Activated T-helper 1 cell treated with anti-CD3 and anti-CD28 coated beads, Interleukin-12 subunit alpha, Interleukin-12 subunit beta, Interleukin-2, Interleukin-4 antibody, amounts not matched to agents 30 ng/mL and 10 ng/mL and 1 ng/mL, durations not matched to agents 14 hours and 24 hours and 36 hours (primary cell): ENCODE measurements around the gene PANK2. TPM values are rescaled to one million over a fixed set of nuclear protein-coding genes. Genes with fewer than 3 reads are reported as not detected.
"Not testable (repeated sequence)": the region's sequence is repeated elsewhere in the genome, so short reads cannot be mapped to it uniquely, and the experiment has no call there.

Experiments
- DNase-seq: peaks from one replicate; pipeline ENCODE4 v3.0.0; 2021; ENCODE audit warnings: low spot score
- H3K27ac Mint-ChIP-seq: one replicate; pipeline ENCODE4 v1.8.0; 2021; ENCODE audit warnings: mild to moderate bottlenecking, mixed read lengths
- H3K27me3 Mint-ChIP-seq: one replicate; pipeline ENCODE4 v1.8.0; 2022; ENCODE audit warnings: mild to moderate bottlenecking, moderate library complexity, mixed read lengths; ENCODE audit not compliant: insufficient read depth
- H3K36me3 Mint-ChIP-seq: one replicate; pipeline ENCODE4 v1.8.0; 2021; ENCODE audit warnings: low read depth, mixed read lengths
- H3K4me1 Mint-ChIP-seq: one replicate; pipeline ENCODE4 v1.8.0; 2021; ENCODE audit warnings: low read depth, mixed read lengths
- H3K4me3 Mint-ChIP-seq: one replicate; pipeline ENCODE4 v1.8.0; 2021; ENCODE audit warnings: mild to moderate bottlenecking, moderate library complexity, mixed read lengths
- H3K9me3 Mint-ChIP-seq: one replicate; pipeline ENCODE4 v1.8.0; 2021; ENCODE audit warnings: mixed read lengths
- intact Hi-C: fragments of 100-400 bp; cut with micrococcal nuclease; formaldehyde crosslinking; loops from one replicate; pipeline ENCODE4 v1.15.1; 2024
- total RNA-seq: library from RNA; stranded (reverse); gene quantifications from 2 replicates; pipeline ENCODE4 v1.2.3, GENCODE V29; 2022

The PANK2 gene
- total RNA-seq, 1 donor from 2014 or later = 54.6 TPM

DNA sequence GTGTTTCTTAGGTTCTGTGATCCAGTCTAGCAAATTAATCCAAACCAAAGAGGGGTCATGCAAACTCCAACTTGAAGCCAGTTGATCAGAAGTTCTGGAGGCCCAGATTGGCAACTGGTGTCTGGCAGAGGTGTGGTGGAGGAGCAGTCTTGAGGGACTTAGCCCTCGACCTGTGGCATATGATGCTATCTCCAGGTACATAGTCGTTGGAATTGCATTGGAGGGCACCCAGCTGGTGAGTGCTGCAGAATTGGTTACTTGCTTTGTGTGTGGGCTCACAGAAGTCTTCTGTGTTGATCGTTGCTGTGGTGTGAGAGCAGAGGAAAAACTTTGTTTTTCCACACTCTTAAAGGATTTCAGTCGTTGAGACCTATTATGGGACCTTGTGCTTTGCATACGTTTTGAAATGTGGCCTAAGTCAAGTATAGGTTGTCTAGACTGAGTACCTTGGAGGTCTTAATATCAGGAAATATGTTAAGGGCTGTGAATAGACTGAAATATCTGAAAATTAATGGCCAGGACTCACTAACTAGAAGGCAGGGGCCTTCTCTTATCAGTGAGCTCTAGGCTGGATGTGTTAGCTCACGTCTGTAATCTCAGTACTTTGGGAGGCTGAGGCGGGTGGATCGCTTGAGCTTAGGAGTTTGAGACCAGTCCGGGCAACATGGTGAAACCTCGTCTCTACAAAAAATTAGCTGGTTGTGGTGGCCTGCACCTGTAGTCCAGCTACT, 7.8 kb downstream of the PANK2 start:
- Mint-ChIP-seq H3K27ac (no peak overlapping the region), H3K4me3 (no peak overlapping the region), H3K4me1 (peaks cover 63% of the 10 kb centered on the region), H3K36me3 (peaks cover 28% of the 10 kb centered on the region), H3K9me3 (no peaks in the 10 kb centered on the region), H3K27me3 (no peaks in the 10 kb centered on the region)
- DNase-seq = no peak
- intact Hi-C loops = no loop called here

DNA sequence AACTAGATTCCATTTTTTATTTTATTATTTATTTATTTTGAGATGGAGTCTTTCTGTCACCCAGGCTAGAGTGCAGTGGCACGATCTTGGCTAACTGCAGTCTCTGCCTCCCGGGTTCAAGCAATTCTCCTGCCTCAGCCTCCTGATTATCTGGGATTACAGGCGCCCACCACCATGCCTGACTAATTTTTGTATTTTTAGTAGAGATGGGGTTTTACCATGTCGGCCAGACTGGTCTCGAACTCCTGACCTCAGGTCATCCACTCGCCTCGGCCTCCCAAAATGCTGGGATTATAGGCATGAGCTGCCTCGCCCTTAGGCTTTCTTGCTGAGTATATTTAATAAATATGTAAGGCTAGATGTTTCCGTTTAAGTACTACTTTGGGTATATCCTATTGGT, 9.0 kb downstream of the PANK2 start:
- peaks cover 22% of the 10 kb centered on the region for H3K36me3 Mint-ChIP-seq
- H3K9me3 Mint-ChIP-seq, intact Hi-C loops, H3K27me3 Mint-ChIP-seq, H3K27ac Mint-ChIP-seq, H3K4me3 Mint-ChIP-seq, DNase-seq: not testable (repeated sequence)
- H3K4me1 Mint-ChIP-seq = peaks cover 56% of the 10 kb centered on the region

DNA sequence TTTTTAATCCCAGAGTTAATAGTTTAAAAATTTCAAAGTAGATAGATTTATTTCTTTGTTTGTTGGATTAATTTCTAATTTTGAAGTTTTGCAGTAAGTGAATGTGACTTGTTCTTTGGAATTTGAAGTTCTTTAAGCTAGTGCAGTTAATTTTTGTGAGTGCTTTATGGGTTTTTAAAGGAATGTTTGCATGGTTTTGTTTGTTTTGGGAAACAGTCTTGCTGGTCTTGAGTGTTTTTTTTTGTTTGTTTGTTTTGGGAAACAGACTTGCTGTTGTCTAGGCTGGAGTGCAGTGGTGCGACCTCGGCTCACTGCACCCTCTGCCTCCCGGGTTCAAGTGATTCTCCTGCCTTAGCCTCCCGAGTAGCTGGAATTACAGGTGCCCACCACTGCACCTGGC, 9.5 kb downstream of the PANK2 start:
- Mint-ChIP-seq H3K4me1 (peaks cover 51% of the 10 kb centered on the region), H3K4me3 (no peak overlapping the region), H3K36me3 (peaks cover 19% of the 10 kb centered on the region), H3K27me3 (no peaks in the 10 kb centered on the region), H3K9me3 (no peaks in the 10 kb centered on the region), H3K27ac (no peak overlapping the region)
- intact Hi-C loops = no loop called here
- DNase-seq = no peak

DNA sequence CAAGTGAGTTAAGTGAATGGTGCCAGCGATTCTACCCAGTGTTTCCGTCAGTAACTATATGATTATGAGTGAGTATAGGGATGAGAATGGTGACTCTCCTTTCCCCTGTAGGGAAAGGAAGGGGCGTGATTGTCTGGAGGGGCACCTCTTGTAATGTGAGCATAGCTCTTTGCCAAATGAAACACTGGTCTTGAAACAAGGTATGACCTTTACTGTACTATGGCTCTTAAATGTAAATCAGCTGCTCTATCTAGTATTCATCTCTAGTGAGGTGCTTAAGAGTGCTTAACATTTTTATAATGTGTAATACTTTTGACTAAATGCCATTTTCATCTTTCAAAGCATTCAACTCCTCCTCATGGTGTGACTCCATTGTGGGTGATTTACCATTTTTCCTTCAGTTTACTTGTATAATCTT, 11.0 kb downstream of the PANK2 start:
- no peak for DNase-seq
- Mint-ChIP-seq H3K4me3 (no peak overlapping the region), H3K36me3 (peaks cover 17% of the 10 kb centered on the region), H3K27me3 (no peaks in the 10 kb centered on the region), H3K27ac (peak overlapping the region; percentile 77), H3K4me1 (peaks cover 56% of the 10 kb centered on the region), H3K9me3 (no peaks in the 10 kb centered on the region)
- intact Hi-C loops = loop anchor here (10.0 kb wide), 1 partner anchor 915 kb away; no protein-coding TSS in a partner anchor

DNA sequence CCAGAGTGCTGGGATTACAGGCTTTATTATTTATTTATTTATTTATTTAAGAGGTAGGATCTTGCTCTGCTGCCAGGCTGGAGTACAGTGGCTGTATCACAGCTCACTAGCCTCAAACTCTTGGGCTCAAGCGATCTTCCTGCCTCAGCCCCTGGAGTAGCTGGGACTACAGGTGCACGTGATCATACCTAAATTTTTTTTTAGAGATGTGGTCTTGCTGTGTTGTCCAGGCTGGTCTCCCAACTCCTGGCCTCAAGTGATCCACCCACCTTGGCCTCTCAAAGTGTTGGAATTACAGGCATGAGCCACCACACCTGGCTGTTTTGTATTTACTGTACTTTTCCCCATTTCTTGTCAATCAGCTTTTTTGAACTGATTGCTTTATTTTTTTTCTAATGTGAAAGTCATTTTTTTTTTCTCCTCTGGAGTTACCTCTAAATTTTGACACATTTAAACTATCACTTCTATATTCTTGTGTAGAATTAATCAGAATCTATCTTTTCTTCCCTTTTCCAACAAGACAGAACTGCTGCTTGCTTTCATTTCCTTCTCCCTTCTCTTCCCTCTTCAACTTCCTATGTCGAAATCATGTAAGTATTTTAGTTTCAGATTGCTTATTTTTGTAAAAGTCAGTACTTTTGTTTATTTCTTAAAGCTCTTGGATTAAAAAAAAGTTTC, 12.0 kb downstream of the PANK2 start:
- no peak overlapping the region for H3K4me3 Mint-ChIP-seq
- DNase-seq = no peak
- H3K27me3 Mint-ChIP-seq = no peaks in the 10 kb centered on the region
- H3K27ac Mint-ChIP-seq = peak overlapping the region; percentile 45
- H3K36me3 Mint-ChIP-seq = peaks cover 14% of the 10 kb centered on the region
- peaks cover 52% of the 10 kb centered on the region for H3K4me1 Mint-ChIP-seq
- H3K9me3 Mint-ChIP-seq = no peaks in the 10 kb centered on the region
- intact Hi-C loops = loop anchor here (10.0 kb wide), 1 partner anchor 914 kb away; no protein-coding TSS in a partner anchor

DNA sequence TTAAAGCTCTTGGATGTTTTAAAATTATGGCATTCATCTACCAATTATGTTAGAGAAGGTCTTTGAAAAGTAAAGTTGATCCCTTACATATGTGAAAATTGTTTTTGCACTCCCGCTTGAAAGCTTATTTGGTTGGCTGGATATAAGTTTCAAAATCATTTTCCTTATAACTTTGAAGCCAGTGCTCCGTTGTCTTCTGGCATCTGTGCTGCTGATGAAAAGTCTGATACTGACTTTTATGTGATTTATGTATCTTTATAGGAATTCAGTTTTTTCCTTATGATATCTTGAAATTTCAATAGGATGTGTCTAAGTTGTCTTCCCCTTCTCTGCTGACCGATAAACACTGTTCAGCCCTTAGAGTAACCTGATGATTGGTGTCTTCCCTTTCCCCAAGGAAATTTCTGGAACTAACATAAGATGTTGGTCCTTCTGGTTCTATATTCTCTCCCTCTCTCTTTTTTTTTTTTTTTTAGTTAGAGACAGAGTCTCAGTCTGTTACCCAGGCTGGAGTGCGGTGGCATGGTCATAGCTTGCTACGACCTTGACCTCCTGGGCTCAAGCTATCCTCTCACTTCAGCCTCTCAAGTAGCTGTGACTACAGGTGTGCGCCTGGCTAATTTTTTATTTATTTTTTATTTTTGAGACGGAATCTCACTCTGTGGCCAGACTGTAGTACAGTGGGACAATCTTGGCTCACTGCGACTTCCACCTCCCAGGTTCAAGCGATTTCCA, 12.7 kb downstream of the PANK2 start:
- no peak for DNase-seq
- Mint-ChIP-seq H3K27ac (peak overlapping the region; percentile 45), H3K36me3 (peaks cover 12% of the 10 kb centered on the region), H3K27me3 (no peaks in the 10 kb centered on the region), H3K4me3 (no peak overlapping the region), H3K9me3 (no peaks in the 10 kb centered on the region), H3K4me1 (peaks cover 48% of the 10 kb centered on the region)
- intact Hi-C loops = loop anchor here (10.0 kb wide), 1 partner anchor 913 kb away; no protein-coding TSS in a partner anchor

DNA sequence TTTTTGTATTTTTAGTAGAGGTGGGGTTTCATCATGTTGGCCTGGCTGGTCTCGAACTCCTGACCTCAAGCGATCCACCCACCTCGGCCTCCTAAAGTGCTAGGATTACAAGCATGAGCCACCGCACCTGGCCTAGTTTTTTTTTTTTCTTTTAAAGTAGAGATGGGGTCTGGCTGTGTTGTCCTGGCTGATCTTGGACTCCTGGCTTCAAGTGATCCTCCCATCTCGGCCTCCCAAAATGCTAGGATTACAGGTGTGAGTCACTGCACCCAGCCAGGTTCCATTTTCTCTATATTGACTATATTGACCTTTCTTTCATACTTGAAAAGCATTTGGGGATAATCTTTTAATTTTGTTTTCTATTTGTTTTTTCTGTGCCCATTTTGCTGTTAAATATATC, 13.3 kb downstream of the PANK2 start:
- no peak overlapping the region for H3K4me3 Mint-ChIP-seq
- DNase-seq = no peak
- H3K4me1 Mint-ChIP-seq = peaks cover 46% of the 10 kb centered on the region
- no peaks in the 10 kb centered on the region for H3K9me3 Mint-ChIP-seq
- H3K27ac Mint-ChIP-seq = peak overlapping the region; percentile 29
- intact Hi-C loops = loop anchor here (10.0 kb wide), 1 partner anchor 912 kb away; no protein-coding TSS in a partner anchor
- H3K27me3 Mint-ChIP-seq = no peaks in the 10 kb centered on the region
- H3K36me3 Mint-ChIP-seq = peaks cover 10% of the 10 kb centered on the region

DNA sequence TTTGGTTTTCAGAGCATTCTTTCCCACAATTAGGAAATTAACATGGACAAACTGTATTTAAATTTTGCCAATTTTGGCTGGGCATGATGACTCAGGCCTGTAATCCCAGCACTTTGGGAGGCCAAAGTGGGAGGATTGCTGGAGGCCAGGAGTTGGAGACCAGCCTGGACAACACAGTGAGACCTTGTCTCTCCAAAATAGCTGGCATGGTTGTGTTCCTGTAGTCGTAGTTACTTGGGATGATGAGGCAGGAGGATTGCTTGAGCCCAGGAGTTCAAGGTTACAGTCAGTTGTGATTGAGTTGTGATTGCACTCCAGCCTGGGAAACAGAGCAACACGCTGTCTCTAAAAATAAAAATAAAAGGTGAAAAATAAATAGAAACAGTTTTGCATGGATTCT, 15.0 kb downstream of the PANK2 start:
- no peak for DNase-seq
- H3K9me3 Mint-ChIP-seq = no peaks in the 10 kb centered on the region
- H3K27me3 Mint-ChIP-seq = no peaks in the 10 kb centered on the region
- H3K27ac Mint-ChIP-seq = no peak overlapping the region
- intact Hi-C loops = loop anchor here (10.0 kb wide), 1 partner anchor 911 kb away; no protein-coding TSS in a partner anchor
- H3K4me1 Mint-ChIP-seq = peaks cover 60% of the 10 kb centered on the region
- H3K4me3 Mint-ChIP-seq = no peak overlapping the region
- H3K36me3 Mint-ChIP-seq = peaks cover 24% of the 10 kb centered on the region

GRCh38 chr20:3904857-3905256, 15.7 kb downstream of the PANK2 start:
- H3K9me3 Mint-ChIP-seq = no peaks in the 10 kb centered on the region
- DNase-seq = no peak
- intact Hi-C loops = loop anchor here (5.0 to 10.0 kb wide), 3 partner anchors 107 to 910 kb away; no protein-coding TSS in a partner anchor
- H3K27ac Mint-ChIP-seq = peak overlapping the region; percentile 58
- no peaks in the 10 kb centered on the region for H3K27me3 Mint-ChIP-seq
- H3K4me3 Mint-ChIP-seq = no peak overlapping the region
- H3K4me1 Mint-ChIP-seq = peaks cover 55% of the 10 kb centered on the region
- peaks cover 26% of the 10 kb centered on the region for H3K36me3 Mint-ChIP-seq

DNA sequence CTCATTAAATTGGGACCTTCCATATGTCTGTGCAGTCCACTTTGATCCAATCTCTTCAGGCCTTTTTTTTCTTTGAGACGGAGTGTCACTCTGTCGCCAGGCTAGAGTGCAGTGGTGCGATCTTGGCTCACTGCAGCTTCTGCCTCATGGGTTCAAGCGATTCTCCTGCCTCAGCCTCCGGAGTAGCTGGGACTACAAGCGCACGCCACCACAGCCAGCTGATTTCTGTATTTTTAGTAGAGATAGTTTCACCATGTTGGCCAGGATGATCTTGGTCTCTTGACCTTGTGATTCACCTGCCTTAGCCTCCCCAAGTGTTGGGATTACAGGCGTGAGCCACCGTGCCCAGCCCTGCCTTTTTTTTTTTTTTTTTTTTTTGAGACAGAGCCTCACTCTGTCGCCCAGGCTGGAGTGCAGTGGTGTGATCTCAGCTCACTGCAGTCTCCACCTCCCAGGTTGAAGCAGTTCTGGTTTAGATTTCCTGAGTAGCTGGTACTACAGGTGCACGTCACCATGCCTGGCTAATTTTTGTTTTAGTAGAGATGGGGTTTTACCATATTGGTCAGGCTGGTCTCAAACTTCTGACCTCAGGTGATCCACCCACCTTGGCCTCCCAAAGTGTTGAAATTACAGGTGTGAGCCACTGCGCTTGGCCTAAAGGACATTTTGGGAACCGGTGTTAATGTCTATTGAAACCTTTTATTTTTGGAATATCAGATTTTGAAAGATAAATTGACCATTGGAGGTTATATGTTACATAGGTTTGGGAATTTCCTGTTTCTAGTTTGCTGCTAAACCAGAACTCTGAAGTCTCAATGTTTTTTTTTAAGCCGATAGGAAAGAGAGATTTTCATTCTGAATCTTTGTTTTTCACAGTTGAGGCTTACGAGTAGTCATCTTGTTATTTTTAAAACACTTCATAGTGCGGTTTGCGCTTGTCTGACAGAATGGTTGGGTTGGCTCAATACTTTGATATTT, 17.8 kb downstream of the PANK2 start:
- intact Hi-C loops = loop anchor here (1.0 to 10.0 kb wide), 10 partner anchors 14 to 908 kb away; partner anchors contain the start of genes AP5S1, CDC25B and PANK2
- not testable (repeated sequence) for H3K9me3 Mint-ChIP-seq, H3K27me3 Mint-ChIP-seq
- peak; percentile 49 for DNase-seq
- Mint-ChIP-seq H3K27ac (peak overlapping the region; percentile 84), H3K4me1 (peaks cover 49% of the 10 kb centered on the region), H3K36me3 (peaks cover 38% of the 10 kb centered on the region), H3K4me3 (peak overlapping the region; percentile 61)

DNA sequence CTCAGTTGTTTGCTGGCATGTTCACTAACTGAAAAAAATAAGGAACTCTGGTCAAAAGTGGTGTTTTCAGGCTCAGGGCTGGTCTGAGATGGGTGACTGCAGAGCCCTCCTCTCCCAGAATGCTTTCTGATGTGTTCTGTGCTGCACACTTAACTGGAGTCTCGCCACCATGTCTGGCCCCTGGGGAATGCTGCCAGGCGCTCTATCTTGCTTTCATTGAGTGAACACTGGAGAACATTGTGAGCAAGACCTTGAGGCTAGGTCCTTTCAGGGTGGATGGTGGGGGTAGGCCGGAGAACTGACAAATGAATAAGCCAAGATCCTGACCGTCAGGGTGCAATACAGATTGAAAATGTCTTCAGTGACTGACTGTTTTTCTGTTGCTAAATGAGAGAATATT, 19.5 kb downstream of the PANK2 start:
- intact Hi-C loops = loop anchor here (5.0 to 10.0 kb wide), 3 partner anchors 104 to 906 kb away; no protein-coding TSS in a partner anchor
- Mint-ChIP-seq H3K36me3 (peaks cover 45% of the 10 kb centered on the region), H3K27me3 (no peaks in the 10 kb centered on the region), H3K9me3 (no peaks in the 10 kb centered on the region), H3K27ac (peak overlapping the region; percentile 80), H3K4me1 (peaks cover 47% of the 10 kb centered on the region), H3K4me3 (peak overlapping the region; percentile 53)
- no peak for DNase-seq

GRCh38 chr20:3909952-3910366, 20.8 kb downstream of the PANK2 start:
- intact Hi-C loops = loop anchor here (5.0 to 10.0 kb wide), 3 partner anchors 102 to 905 kb away; no protein-coding TSS in a partner anchor
- Mint-ChIP-seq H3K36me3 (peaks cover 50% of the 10 kb centered on the region), H3K27me3 (no peaks in the 10 kb centered on the region), H3K9me3 (no peaks in the 10 kb centered on the region), H3K4me3 (no peak overlapping the region), H3K27ac (peak overlapping the region; percentile 85), H3K4me1 (peaks cover 43% of the 10 kb centered on the region)
- no peak for DNase-seq
